Fibroblast of lung (primary cell): Measurements from ENCODE around the gene TSSK6.

ENCODE experiments used
- CTCF ChIP-seq, 2 donors: IDR thresholded peaks in 1 of 2; conservative IDR thresholded peaks in 1 of 2; 1 replicate in 1 of 2; 2 replicates in 1 of 2; pipeline ENCODE4 v1.5.1; 2011 to 2012; ENCODE audit warnings: low read length in 2 of 2, control low read depth in 1 of 2, inconsistent platforms in 1 of 2, low read depth in 1 of 2, mild to moderate bottlenecking in 1 of 2
- EZH2 ChIP-seq: IDR thresholded peaks from 2 replicates; pipeline ENCODE4 v1.5.1; 2012; ENCODE audit warnings: low read length, control low read depth, mild to moderate bottlenecking; ENCODE audit errors: missing control alignments

- no peak for TF ChIP-seq CTCF (conservative IDR thresholded peaks at IDR 0.05 in 1 of 2, IDR thresholded peaks at IDR 0.05 in 1 of 2; ENCODE audit: low read depth in 1 of 2, low read length in 2 of 2)
- no peak for TF ChIP-seq EZH2
These were observed 49.1 kb downstream of the TSSK6 start for GRCh38 chr19:19466201-19466600.
